AG09319 (cell line): ENCODE results near the gene COL11A1.

Source experiments
- DNase-seq: peaks from one replicate; pipeline ENCODE4 v3.0.0-alpha.2; 2010; ENCODE audit warnings: low read depth; ENCODE audit errors: extremely low read depth
- CTCF ChIP-seq: IDR thresholded peaks from 2 replicates; pipeline ENCODE4 v1.5.1; 2011; ENCODE audit warnings: low read depth, mild to moderate bottlenecking, inconsistent platforms, low read length, moderate library complexity

The COL11A1 gene

DNA sequence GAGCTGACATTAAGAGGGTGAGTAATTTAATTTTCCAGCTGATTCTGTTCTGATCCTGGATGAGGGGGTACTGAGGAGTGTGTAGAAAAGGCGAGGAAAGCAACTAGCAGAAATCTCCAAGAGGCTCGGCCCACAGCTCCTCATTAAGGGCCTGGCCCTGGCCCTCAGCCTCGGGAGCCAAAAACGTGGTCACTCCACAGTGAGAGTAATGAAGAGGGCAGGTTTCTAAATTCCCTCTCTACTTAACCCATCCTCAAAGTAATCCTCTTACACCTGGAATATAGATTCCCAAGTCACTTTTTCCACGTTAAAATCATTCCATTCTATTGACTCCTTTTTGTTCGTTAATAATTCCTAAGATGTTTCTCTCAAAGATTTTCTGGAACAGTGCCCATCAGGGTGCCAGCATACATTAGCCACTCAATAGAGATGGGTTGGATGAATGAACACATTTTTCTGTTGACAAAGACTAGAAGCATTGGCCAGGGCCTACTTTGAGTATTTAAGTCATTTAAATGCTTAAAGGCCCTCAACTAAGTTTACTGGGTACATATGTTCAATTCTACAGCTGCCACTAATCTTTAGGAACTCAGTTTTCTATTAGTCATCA is 1.1 kb upstream of the COL11A1 start:
- TF ChIP-seq CTCF, result no peak
- no peak for DNase-seq

DNA sequence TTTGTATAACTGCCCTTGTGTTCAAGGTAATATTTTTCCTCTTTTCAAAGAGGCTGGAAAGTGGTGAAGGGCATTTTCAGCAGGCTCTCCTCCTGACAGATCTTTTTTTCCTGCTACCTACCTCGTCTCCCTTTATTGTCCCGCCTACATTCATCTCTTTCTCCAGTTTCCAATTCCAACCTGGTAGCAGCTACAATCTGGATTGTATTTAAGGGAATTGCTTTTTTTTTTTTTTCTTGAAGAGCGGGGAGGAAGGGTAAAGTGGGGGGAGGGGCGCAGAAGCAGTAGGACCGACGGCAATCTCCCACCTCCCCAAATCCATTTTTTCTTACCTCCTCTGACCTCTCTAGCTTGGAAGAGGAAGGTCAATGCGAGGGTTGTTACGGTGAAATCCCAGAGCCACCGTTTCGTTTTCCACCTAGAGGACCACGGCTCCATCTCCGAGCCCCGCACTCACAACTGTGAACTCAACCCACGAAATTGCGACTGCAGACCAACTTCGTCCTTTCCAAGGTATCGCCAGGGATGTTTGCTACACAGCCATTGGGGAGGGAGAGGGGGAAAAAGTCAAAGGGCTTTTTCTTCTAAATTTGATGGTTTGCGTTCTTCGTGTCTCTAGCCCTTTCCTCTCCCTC is 464 bp downstream of the COL11A1 start:
- TF ChIP-seq CTCF, result no peak
- no peak for DNase-seq

GRCh38 chr1:103106426-103107341 is 1.6 kb downstream of the COL11A1 start:
- peak; percentile 46 for TF ChIP-seq CTCF
- DNase-seq, result no peak

- TF ChIP-seq CTCF, result no peak
- no peak for DNase-seq
These were observed 6.9 kb downstream of the COL11A1 start for GRCh38 chr1:103101399-103101798.

- no peak for TF ChIP-seq CTCF
- DNase-seq, result no peak
These were observed 19.1 kb downstream of the COL11A1 start for GRCh38 chr1:103089221-103089620.

DNA sequence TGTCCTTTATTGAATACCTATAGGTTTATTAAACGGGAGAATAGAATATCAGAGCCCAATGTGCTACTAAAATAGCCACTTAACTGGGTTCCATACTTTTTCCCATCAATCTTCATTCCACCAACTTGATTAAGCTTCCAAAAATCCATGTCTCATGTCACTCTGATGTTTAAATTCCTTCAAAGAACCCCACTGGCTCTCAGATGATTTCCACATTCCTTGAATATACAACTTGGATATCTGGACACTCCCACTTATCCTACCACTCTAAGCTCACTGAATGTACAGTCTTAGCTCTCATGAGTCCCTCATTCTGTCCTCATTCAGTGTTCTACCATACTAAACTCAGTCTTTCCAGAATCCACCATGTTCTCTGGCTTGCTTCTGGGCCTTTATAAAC is 21.1 kb downstream of the COL11A1 start:
- DNase-seq, result no peak
- TF ChIP-seq CTCF, result no peak

- DNase-seq, result no peak
- no peak for TF ChIP-seq CTCF
These were observed 24.1 kb downstream of the COL11A1 start for GRCh38 chr1:103084181-103084580.
